PFSK-1 (cell line): ENCODE results near the gene ZNF19.

Experiments
- FOXP2 ChIP-seq: optimal IDR thresholded peaks from 2 replicates; pipeline ENCODE3; 2011; ENCODE audit warnings: borderline replicate concordance, control low read depth, inconsistent platforms; ENCODE audit not compliant: insufficient read depth; ENCODE audit errors: extremely low read length, extremely low read depth
- POLR2AphosphoS5 ChIP-seq: IDR thresholded peaks from 2 replicates; pipeline ENCODE4 v1.6.1; 2012; ENCODE audit warnings: low read depth, mild to moderate bottlenecking, control low read depth, low read length, moderate library complexity
- SIN3A ChIP-seq: IDR thresholded peaks from 2 replicates; pipeline ENCODE4 v1.6.1; 2012; ENCODE audit warnings: mild to moderate bottlenecking, low read length, moderate library complexity, borderline replicate concordance; ENCODE audit not compliant: insufficient read depth
- TAF1 ChIP-seq: IDR thresholded peaks from 2 replicates; pipeline ENCODE4 v1.6.1; 2012; ENCODE audit warnings: low read length, control low read depth, borderline replicate concordance; ENCODE audit not compliant: insufficient read depth
- TF ChIP-seq, protein P1 (sequence below), 2 experiments: IDR thresholded peaks; 2 replicates each; pipeline versions ENCODE4 v1.6.1 to v1.8.0; 2011 to 2012; ENCODE audit warnings: low read depth in 2 of 2, low read length in 2 of 2, control low read depth in 1 of 2, inconsistent platforms in 1 of 2, mild to moderate bottlenecking in 1 of 2, moderate library complexity in 1 of 2; ENCODE audit not compliant: insufficient read depth in 1 of 2

DNA sequence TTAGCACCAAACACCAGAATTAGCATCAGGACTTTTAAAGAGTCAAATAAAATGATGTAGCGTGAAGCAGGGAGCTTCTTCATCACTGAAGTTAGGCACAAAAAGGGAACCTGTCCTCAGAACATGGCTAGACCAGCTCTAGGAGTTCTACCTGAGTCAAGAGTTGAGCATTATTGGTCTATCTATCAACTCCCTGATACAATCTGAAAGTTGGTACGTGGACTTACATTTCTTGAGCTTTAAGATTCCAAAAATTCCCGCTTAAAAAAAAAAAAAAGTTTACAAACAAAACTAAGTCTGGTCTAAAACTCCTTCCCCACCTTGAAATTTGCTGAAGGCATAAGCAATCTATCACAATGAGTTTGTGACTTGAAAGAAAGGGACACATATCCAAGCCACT lies 59.5 kb downstream of the ZNF19 start:
- TF ChIP-seq TAF1 (no peak), POLR2AphosphoS5 (no peak), SIN3A (no peak), FOXP2 (no peak)
- TF ChIP-seq, protein P1, sequence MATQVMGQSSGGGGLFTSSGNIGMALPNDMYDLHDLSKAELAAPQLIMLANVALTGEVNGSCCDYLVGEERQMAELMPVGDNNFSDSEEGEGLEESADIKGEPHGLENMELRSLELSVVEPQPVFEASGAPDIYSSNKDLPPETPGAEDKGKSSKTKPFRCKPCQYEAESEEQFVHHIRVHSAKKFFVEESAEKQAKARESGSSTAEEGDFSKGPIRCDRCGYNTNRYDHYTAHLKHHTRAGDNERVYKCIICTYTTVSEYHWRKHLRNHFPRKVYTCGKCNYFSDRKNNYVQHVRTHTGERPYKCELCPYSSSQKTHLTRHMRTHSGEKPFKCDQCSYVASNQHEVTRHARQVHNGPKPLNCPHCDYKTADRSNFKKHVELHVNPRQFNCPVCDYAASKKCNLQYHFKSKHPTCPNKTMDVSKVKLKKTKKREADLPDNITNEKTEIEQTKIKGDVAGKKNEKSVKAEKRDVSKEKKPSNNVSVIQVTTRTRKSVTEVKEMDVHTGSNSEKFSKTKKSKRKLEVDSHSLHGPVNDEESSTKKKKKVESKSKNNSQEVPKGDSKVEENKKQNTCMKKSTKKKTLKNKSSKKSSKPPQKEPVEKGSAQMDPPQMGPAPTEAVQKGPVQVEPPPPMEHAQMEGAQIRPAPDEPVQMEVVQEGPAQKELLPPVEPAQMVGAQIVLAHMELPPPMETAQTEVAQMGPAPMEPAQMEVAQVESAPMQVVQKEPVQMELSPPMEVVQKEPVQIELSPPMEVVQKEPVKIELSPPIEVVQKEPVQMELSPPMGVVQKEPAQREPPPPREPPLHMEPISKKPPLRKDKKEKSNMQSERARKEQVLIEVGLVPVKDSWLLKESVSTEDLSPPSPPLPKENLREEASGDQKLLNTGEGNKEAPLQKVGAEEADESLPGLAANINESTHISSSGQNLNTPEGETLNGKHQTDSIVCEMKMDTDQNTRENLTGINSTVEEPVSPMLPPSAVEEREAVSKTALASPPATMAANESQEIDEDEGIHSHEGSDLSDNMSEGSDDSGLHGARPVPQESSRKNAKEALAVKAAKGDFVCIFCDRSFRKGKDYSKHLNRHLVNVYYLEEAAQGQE (IDR thresholded peaks at IDR 0.05; ENCODE audit: insufficient read depth in 1 of 2, low read depth in 2 of 2, low read length in 2 of 2), result no peak
